ENCODE measurements around the gene RAPGEF6.

RAPGEF6 gene

GRCh38 chr5:131461742-131462141 lies 173.3 kb downstream of the RAPGEF6 start:
- TF ChIP-seq CTCF (conservative IDR thresholded peaks at IDR 0.05; ENCODE audit: control insufficient read depth, insufficient read depth, low read depth, low read length) = no peak
- no peak overlapping the region for H3K4me3 ChIP-seq (ENCODE audit: control insufficient read depth, low read depth, low read length)
- no peak for DNase-seq (ENCODE audit: low read depth)

DNA sequence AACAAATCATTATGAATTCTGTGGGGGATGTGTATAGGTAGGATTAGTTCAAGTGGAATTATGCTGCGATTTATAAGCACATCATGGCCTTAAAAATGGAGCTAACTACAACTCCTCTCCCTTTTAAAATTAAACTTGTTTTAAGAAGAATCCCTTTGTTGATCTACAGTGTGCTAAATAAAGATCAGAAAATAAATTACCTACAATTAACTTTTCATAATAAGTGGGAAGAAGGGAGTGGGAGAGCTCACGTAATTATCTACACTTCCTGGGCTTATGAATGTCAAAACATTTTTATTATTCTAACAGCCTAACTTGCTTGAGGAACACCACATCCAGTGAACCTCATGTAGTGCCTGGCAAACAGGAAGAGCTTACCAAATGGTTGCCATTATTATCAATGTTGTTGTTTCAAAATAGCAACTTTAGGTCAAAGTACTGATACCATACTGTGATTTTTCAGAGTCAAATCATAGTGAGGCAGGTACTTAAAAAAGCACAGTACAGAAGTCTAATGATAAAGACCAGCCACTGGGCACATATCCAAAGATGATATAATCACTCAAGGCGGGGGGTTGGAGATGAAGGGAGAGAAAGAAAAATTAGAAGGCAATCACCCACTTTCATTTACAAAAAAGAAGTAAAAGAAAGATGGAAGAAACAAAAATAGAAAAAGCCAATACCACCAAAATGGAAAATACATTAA lies 174.0 kb downstream of the RAPGEF6 start:
- DNase-seq (ENCODE audit: low read depth) = peak; percentile 14
- no peak overlapping the region for H3K4me3 ChIP-seq (ENCODE audit: control insufficient read depth, low read depth, low read length)
- TF ChIP-seq CTCF (conservative IDR thresholded peaks at IDR 0.05; ENCODE audit: control insufficient read depth, insufficient read depth, low read depth, low read length) = no peak

- no peak for DNase-seq (ENCODE audit: low read depth)
- H3K4me3 ChIP-seq (ENCODE audit: control insufficient read depth, low read depth, low read length) = no peak overlapping the region
- TF ChIP-seq CTCF (conservative IDR thresholded peaks at IDR 0.05; ENCODE audit: control insufficient read depth, insufficient read depth, low read depth, low read length) = no peak
Observed at GRCh38 chr5:131460133-131460532, 174.9 kb downstream of the RAPGEF6 start.

- H3K4me3 ChIP-seq (ENCODE audit: control insufficient read depth, low read depth, low read length) = no peak overlapping the region
- no peak for DNase-seq (ENCODE audit: low read depth)
- TF ChIP-seq CTCF (conservative IDR thresholded peaks at IDR 0.05; ENCODE audit: control insufficient read depth, insufficient read depth, low read depth, low read length) = no peak
Observed at GRCh38 chr5:131459216-131459615, 175.8 kb downstream of the RAPGEF6 start.

- no peak overlapping the region for H3K4me3 ChIP-seq (ENCODE audit: control insufficient read depth, low read depth, low read length)
- no peak for TF ChIP-seq CTCF (conservative IDR thresholded peaks at IDR 0.05; ENCODE audit: control insufficient read depth, insufficient read depth, low read depth, low read length)
- DNase-seq (ENCODE audit: low read depth) = no peak
Observed at GRCh38 chr5:131457193-131457592, 177.8 kb downstream of the RAPGEF6 start.

DNA sequence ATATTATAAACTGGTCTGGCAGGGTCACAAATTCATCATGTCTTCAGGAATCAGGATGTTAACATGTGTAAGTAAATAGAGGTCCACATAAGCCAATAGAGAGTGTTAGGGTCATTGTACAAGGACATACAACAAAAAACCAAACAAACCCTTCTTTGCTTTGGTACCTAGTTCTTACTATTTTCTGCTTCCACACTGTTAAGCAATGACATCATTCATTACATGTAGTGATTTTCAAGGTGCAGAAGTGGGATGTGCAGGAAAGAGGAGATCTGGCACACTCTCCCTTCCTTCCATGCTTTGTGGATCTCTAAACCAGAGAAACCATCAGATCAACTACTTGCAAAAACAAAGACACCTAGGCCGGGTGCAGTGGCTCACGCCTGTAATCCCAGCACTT lies 184.1 kb downstream of the RAPGEF6 start:
- no peak overlapping the region for H3K4me3 ChIP-seq (ENCODE audit: control insufficient read depth, low read depth, low read length)
- DNase-seq (ENCODE audit: low read depth) = no peak
- no peak for TF ChIP-seq CTCF (conservative IDR thresholded peaks at IDR 0.05; ENCODE audit: control insufficient read depth, insufficient read depth, low read depth, low read length)

- H3K4me3 ChIP-seq (ENCODE audit: control insufficient read depth, low read depth, low read length) = no peak overlapping the region
- TF ChIP-seq CTCF (conservative IDR thresholded peaks at IDR 0.05; ENCODE audit: control insufficient read depth, insufficient read depth, low read depth, low read length) = no peak
- DNase-seq (ENCODE audit: low read depth) = no peak
Observed at GRCh38 chr5:131441184-131441583, 193.8 kb downstream of the RAPGEF6 start.

Data from fibroblast of mammary gland (primary cell).